B cell (primary cell): ENCODE data around the gene PMF1. TPM values are rescaled to one million over a fixed set of nuclear protein-coding genes. Genes with fewer than 3 reads are reported as not detected.
"Not testable (repeated sequence)": the region's sequence is repeated elsewhere in the genome, so short reads cannot be mapped to it uniquely, and the experiment has no call there.

Source experiments
- ATAC-seq: fragments of 200-7000 bp; cut with Tn5 transposase; one replicate; pipeline ENCODE4 v1.10.0; 2021; ENCODE audit warnings: low read depth, mild to moderate bottlenecking, moderate number of reproducible peaks, moderate library complexity
- CTCF ChIA-PET: fragments of 350-600 bp; sonication (Branson Sonifier 250); formaldehyde crosslinking; loops from one replicate; lab custom pipeline; 2021; ENCODE audit warnings: antibody characterized with exemption, inconsistent platforms; lab: Charles Lee
- POLR2A ChIA-PET: fragments of 350-600 bp; sonication (Branson Sonifier 250); formaldehyde crosslinking; loops from one replicate; lab custom pipeline; 2021; ENCODE audit warnings: antibody characterized with exemption; lab: Charles Lee
- DNase-seq: peaks from one replicate; pipeline ENCODE4 v3.0.0; 2013
- H2AFZ ChIP-seq: 2 replicates; pipeline ENCODE4 v1.6.1; 2012; ENCODE audit warnings: mild to moderate bottlenecking, low read depth, low read length; ENCODE audit not compliant: insufficient read depth, poor library complexity, severe bottlenecking
- H3K27ac ChIP-seq, 2 donors: 1 replicate in 1 of 2; 2 replicates in 1 of 2; pipeline ENCODE4 v1.5.1; 2012 to 2013; ENCODE audit warnings: low read length in 2 of 2, mild to moderate bottlenecking in 2 of 2, moderate library complexity in 1 of 2
- H3K27me3 ChIP-seq, 4 experiments: fragments of 200-600 bp in 1 of 4; sonication (generic) in 1 of 4; replicated peaks in 1 of 4; 1 replicate in 2 of 4; 2 replicates in 2 of 4; pipeline versions ENCODE4 v1.6.1 to v1.7.0; 2013 to 2016; ENCODE audit warnings: low read length in 3 of 4, mild to moderate bottlenecking in 2 of 4, mixed read lengths in 1 of 4, moderate library complexity in 1 of 4; ENCODE audit not compliant: insufficient read depth in 4 of 4, control insufficient read depth in 3 of 4; ENCODE audit errors: control extremely low read depth in 1 of 4
- H3K36me3 ChIP-seq, 2 experiments: replicated peaks in 1 of 2; 1 replicate in 1 of 2; 2 replicates in 1 of 2; pipeline versions ENCODE4 v1.6.1 to v1.7.1; 2013; ENCODE audit warnings: low read length in 1 of 2; ENCODE audit not compliant: insufficient read depth in 2 of 2, control insufficient read depth in 1 of 2; ENCODE audit errors: control extremely low read depth in 1 of 2, extremely low read depth in 1 of 2
- H3K4me1 ChIP-seq, 2 donors: fragments of 200-600 bp in 1 of 2; sonication (generic) in 1 of 2; 1 replicate in 1 of 2; 2 replicates in 1 of 2; pipeline versions ENCODE4 v1.5.1 to v1.6.1; 2013 to 2017; ENCODE audit warnings: low read length in 2 of 2; ENCODE audit not compliant: control insufficient read depth in 2 of 2, insufficient read depth in 2 of 2
- H3K4me2 ChIP-seq: replicated peaks from 2 replicates; pipeline ENCODE3; 2012; ENCODE audit warnings: mild to moderate bottlenecking, low read depth, low read length; ENCODE audit not compliant: poor library complexity, severe bottlenecking
- H3K4me3 ChIP-seq, 5 experiments: fragments of 200-600 bp in 1 of 5; sonication (generic) in 1 of 5; 1 replicate in 3 of 5; 2 replicates in 2 of 5; pipeline versions ENCODE4 v1.5.1 to v1.7.0; 2011 to 2016; ENCODE audit warnings: low read length in 4 of 5, mild to moderate bottlenecking in 4 of 5, low read depth in 2 of 5, control low read depth in 1 of 5, moderate library complexity in 1 of 5; ENCODE audit not compliant: insufficient read depth in 1 of 5; ENCODE audit errors: control extremely low read depth in 1 of 5, extremely low read depth in 1 of 5
- H3K79me2 ChIP-seq: fragments of 200-600 bp; sonication (generic); one replicate; pipeline ENCODE4 v1.6.0; 2016; ENCODE audit warnings: low read length; ENCODE audit not compliant: control insufficient read depth, insufficient read depth
- H3K9ac ChIP-seq: fragments of 200-600 bp; sonication (generic); 2 replicates; pipeline ENCODE4 v1.6.1; 2017; ENCODE audit warnings: mild to moderate bottlenecking, low read length, moderate library complexity
- H3K9me3 ChIP-seq, 3 donors: one replicate each; pipeline versions ENCODE4 v1.6.1 to v1.7.1; 2013; ENCODE audit warnings: low read length in 2 of 3; ENCODE audit not compliant: control insufficient read depth in 2 of 3, insufficient read depth in 1 of 3; ENCODE audit errors: control extremely low read depth in 1 of 3
- H4K20me1 ChIP-seq: 2 replicates; pipeline ENCODE4 v1.6.0; 2012; ENCODE audit warnings: mild to moderate bottlenecking, low read length; ENCODE audit not compliant: insufficient read depth, control insufficient read depth, poor library complexity, severe bottlenecking
- H3K27ac Mint-ChIP-seq: one replicate; pipeline ENCODE4 v1.8.0; 2021; ENCODE audit warnings: mixed read lengths
- H3K27me3 Mint-ChIP-seq: one replicate; pipeline ENCODE4 v1.8.0; 2021; ENCODE audit warnings: mixed read lengths
- H3K4me1 Mint-ChIP-seq: one replicate; pipeline ENCODE4 v1.8.0; 2021; ENCODE audit warnings: mixed read lengths
- H3K4me3 Mint-ChIP-seq: one replicate; pipeline ENCODE4 v1.8.0; 2021; ENCODE audit warnings: mixed read lengths
- H3K9me3 Mint-ChIP-seq: one replicate; pipeline ENCODE4 v1.8.0; 2022; ENCODE audit warnings: mixed read lengths; ENCODE audit not compliant: insufficient read depth
- WGBS: methylation state at CpG from one replicate; pipeline ENCODE4 v1.1.5; 2013; ENCODE audit warnings: missing lambda C conversion rate; ENCODE audit not compliant: insufficient coverage; 5-methylcytosine and 5-hydroxymethylcytosine counted together
- intact Hi-C: fragments of 100-400 bp; cut with micrococcal nuclease; formaldehyde crosslinking; loops from one replicate; pipeline ENCODE4 v1.10.0; 2022
- polyA plus RNA-seq: library from polyadenylated mRNA; depleted of rRNA; stranded (reverse); fragments of >200 nt; gene quantifications from 2 replicates; pipeline ENCODE4 v1.2.3, GENCODE V29; 2012
- total RNA-seq, 2 donors: library from RNA; stranded (reverse); fragments of 120-200 nt in 1 of 2; gene quantifications; 1 replicate in 1 of 2; 2 replicates in 1 of 2; pipeline versions ENCODE4 v1.2.3 to v1.2.4, GENCODE V29; 2013 to 2022

PMF1 gene
- total and polyA plus RNA-seq, 2 donors (not counting 1 experiment from before 2014, with no cell fraction given) = 58.3 to 101 TPM

DNA sequence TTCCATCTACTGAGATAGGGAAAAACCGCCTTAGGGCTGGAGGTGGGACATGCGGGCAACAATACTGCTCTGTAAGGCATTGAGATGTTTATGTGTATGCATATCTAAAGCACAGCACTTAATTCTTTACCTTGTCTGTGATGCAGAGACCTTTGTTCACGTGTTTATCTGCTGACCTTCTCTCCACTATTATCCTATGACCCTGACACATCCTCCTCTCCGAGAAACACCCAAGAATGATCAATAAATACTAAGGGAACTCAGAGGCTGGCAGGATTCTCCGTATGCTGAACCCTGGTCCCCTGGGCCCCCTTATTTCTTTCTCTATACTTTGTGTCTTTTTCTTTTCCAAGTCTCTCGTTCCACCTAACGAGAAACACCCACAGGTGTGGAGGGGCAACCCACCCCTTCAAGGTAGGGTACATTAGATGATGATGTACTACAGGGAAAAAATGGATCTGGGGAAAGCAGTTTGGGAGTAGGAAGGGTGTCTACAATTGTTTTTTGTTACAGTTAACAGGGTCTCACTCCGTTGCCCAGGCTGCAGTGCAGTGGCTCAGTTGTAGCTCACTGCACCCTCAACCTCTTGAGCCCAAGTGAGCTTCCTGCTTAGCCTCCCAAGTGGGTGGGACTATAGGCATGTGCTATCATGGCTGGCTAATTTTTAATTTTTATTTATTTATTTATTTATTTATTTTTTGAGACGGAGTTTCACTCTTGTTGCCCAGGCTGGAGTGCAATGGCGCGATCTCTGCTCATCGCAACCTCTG, 30.6 kb upstream of the PMF1 start:
- H3K4me1 ChIP-seq, ATAC-seq, H2AFZ ChIP-seq, H3K27ac ChIP-seq, H3K9me3 Mint-ChIP-seq, H3K79me2 ChIP-seq, H3K36me3 ChIP-seq, H3K4me2 ChIP-seq, H3K4me1 Mint-ChIP-seq, H3K4me3 Mint-ChIP-seq, H4K20me1 ChIP-seq, H3K27ac Mint-ChIP-seq, H3K9me3 ChIP-seq, DNase-seq, H3K27me3 Mint-ChIP-seq, H3K27me3 ChIP-seq, H3K4me3 ChIP-seq, H3K9ac ChIP-seq, intact Hi-C loops, POLR2A ChIA-PET: not testable (repeated sequence)
- CTCF ChIA-PET = interaction anchor here (0.7 kb wide), 1 partner anchor 22 kb away, joined by 4 read pairs; no protein-coding TSS in a partner anchor
- WGBS = 57% methylated on average over 1 of the region's 12 CpGs

GRCh38 chr1:156186347-156187177, 26.2 kb upstream of the PMF1 start:
- ATAC-seq = not testable (repeated sequence)

GRCh38 chr1:156190265-156190664, 22.5 kb upstream of the PMF1 start:
- not testable (repeated sequence) for H3K9me3 ChIP-seq

More at GRCh38 chr1:156186347-156187177, 26.2 kb upstream of the PMF1 start:
- DNase-seq, H3K9me3 ChIP-seq, H3K9ac ChIP-seq, H3K4me1 ChIP-seq, H3K4me3 Mint-ChIP-seq, H3K79me2 ChIP-seq, H3K27ac ChIP-seq, H3K27me3 Mint-ChIP-seq, intact Hi-C loops, H3K4me2 ChIP-seq, H3K27me3 ChIP-seq, H3K4me3 ChIP-seq, H3K9me3 Mint-ChIP-seq, H3K27ac Mint-ChIP-seq, H3K36me3 ChIP-seq, POLR2A ChIA-PET, H3K4me1 Mint-ChIP-seq, H2AFZ ChIP-seq, H4K20me1 ChIP-seq: not testable (repeated sequence)
- 100% methylated on average over 1 of the region's 2 CpGs for WGBS
- CTCF ChIA-PET = interaction anchor here (0.7 to 1.1 kb wide), 2 partner anchors 38 kb away, joined by 3 read pairs; no protein-coding TSS in a partner anchor

More at GRCh38 chr1:156190265-156190664, 22.5 kb upstream of the PMF1 start:
- H3K36me3 ChIP-seq, ATAC-seq, H2AFZ ChIP-seq, H3K27ac ChIP-seq, H3K27me3 ChIP-seq, H3K4me3 Mint-ChIP-seq, CTCF ChIA-PET, H3K27ac Mint-ChIP-seq, H3K9me3 Mint-ChIP-seq, H3K4me3 ChIP-seq, DNase-seq, H4K20me1 ChIP-seq, H3K9ac ChIP-seq, H3K4me2 ChIP-seq, POLR2A ChIA-PET, H3K27me3 Mint-ChIP-seq: not testable (repeated sequence)
- intact Hi-C loops = loop anchor here (5.0 kb wide), 1 partner anchor 333 kb away; the partner anchor contains the start of genes GON4L and SYT11
- H3K4me1 Mint-ChIP-seq = peaks cover 15% of the 10 kb centered on the region
- WGBS = no CpG with 5 or more reads among the region's 4 CpGs
- peaks cover 14% of the 10 kb centered on the region for H3K79me2 ChIP-seq
- H3K4me1 ChIP-seq = peaks cover 10 to 14% of the 10 kb centered on the region in 2 donors
